KMS-11 (cell line): Measurements from ENCODE around the gene MYH14.

Experiments used
- H2AFZ ChIP-seq: fragments of 200-600 bp; sonication (generic); 2 replicates; pipeline ENCODE4 v1.6.1; 2016; ENCODE audit warnings: antibody characterized with exemption, mixed run types, low read depth
- H3K27ac ChIP-seq: fragments of 200-600 bp; sonication (generic); 2 replicates; pipeline ENCODE4 v1.6.1; 2016; ENCODE audit warnings: mild to moderate bottlenecking, mixed run types
- H3K27me3 ChIP-seq: fragments of 200-600 bp; sonication (generic); 2 replicates; pipeline ENCODE4 v1.6.1; 2017; ENCODE audit warnings: mild to moderate bottlenecking, low read depth, mixed run types, moderate library complexity; ENCODE audit not compliant: insufficient read depth
- H3K36me3 ChIP-seq: fragments of 200-600 bp; sonication (generic); 2 replicates; pipeline ENCODE4 v1.6.1; 2017; ENCODE audit warnings: mild to moderate bottlenecking, mixed run types; ENCODE audit not compliant: insufficient read depth
- H3K4me1 ChIP-seq: fragments of 200-600 bp; sonication (generic); 2 replicates; pipeline ENCODE4 v1.6.1; 2016; ENCODE audit warnings: mild to moderate bottlenecking, low read depth, mixed run types; ENCODE audit not compliant: poor library complexity, severe bottlenecking
- H3K4me2 ChIP-seq: fragments of 200-600 bp; sonication (generic); 2 replicates; pipeline ENCODE4 v1.7.0; 2016; ENCODE audit warnings: mild to moderate bottlenecking, mixed run types
- H3K4me3 ChIP-seq: fragments of 200-600 bp; sonication (generic); IDR thresholded peaks from 2 replicates; pipeline ENCODE4 v1.6.1; 2017; ENCODE audit warnings: low read depth, low read length, mixed read lengths; ENCODE audit not compliant: insufficient read depth
- H3K79me2 ChIP-seq: fragments of 200-600 bp; sonication (generic); 2 replicates; pipeline ENCODE4 v1.6.1; 2016; ENCODE audit warnings: low read depth, mixed run types; ENCODE audit not compliant: insufficient read depth
- H3K9ac ChIP-seq: fragments of 200-600 bp; sonication (generic); 2 replicates; pipeline ENCODE4 v1.6.1; 2016; ENCODE audit warnings: mild to moderate bottlenecking, mixed run types
- H4K20me1 ChIP-seq: fragments of 200-600 bp; sonication (generic); 2 replicates; pipeline ENCODE4 v1.6.1; 2016; ENCODE audit warnings: mild to moderate bottlenecking, mixed run types; ENCODE audit not compliant: insufficient read depth
- TF ChIP-seq, protein P1 (sequence below): fragments of 200-600 bp; sonication (generic); conservative IDR thresholded peaks from 2 replicates; pipeline ENCODE4 v1.6.1; 2017; ENCODE audit warnings: low read depth, mild to moderate bottlenecking, antibody characterized with exemption, low read length, moderate library complexity, mixed read lengths

Gene MYH14

DNA sequence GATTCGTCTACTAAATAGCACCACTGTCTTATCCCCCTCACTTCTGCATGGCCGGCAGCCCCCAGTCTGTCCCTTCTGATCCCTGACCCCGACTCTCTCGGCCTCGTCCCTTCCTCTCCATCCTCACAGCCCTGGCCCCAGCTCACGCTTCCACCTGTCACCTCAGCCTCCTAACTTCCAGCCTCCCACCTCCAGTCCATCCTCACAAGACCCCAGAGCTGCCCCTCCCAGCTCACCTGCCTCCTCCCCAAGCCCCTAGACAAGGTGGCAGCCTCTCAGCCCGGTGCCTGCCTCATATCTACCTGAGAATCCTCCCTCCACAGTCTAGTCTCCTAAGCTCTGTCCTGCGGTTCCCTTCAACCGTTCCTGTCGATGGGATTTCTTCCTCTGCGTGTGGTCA, 115.7 kb downstream of the MYH14 start:
- Histone ChIP-seq H4K20me1 (no peaks in the 10 kb centered on the region), H3K9ac (no peak overlapping the region), H3K27ac (no peak overlapping the region), H3K27me3 (peaks cover 43% of the 10 kb centered on the region), H3K36me3 (no peaks in the 10 kb centered on the region), H3K79me2 (no peaks in the 10 kb centered on the region), H2AFZ (no peak overlapping the region), H3K4me1 (no peaks in the 10 kb centered on the region), H3K4me2 (no peak overlapping the region), H3K4me3 (no peak overlapping the region)
- TF ChIP-seq, protein P1, sequence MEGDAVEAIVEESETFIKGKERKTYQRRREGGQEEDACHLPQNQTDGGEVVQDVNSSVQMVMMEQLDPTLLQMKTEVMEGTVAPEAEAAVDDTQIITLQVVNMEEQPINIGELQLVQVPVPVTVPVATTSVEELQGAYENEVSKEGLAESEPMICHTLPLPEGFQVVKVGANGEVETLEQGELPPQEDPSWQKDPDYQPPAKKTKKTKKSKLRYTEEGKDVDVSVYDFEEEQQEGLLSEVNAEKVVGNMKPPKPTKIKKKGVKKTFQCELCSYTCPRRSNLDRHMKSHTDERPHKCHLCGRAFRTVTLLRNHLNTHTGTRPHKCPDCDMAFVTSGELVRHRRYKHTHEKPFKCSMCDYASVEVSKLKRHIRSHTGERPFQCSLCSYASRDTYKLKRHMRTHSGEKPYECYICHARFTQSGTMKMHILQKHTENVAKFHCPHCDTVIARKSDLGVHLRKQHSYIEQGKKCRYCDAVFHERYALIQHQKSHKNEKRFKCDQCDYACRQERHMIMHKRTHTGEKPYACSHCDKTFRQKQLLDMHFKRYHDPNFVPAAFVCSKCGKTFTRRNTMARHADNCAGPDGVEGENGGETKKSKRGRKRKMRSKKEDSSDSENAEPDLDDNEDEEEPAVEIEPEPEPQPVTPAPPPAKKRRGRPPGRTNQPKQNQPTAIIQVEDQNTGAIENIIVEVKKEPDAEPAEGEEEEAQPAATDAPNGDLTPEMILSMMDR: no peak

DNA sequence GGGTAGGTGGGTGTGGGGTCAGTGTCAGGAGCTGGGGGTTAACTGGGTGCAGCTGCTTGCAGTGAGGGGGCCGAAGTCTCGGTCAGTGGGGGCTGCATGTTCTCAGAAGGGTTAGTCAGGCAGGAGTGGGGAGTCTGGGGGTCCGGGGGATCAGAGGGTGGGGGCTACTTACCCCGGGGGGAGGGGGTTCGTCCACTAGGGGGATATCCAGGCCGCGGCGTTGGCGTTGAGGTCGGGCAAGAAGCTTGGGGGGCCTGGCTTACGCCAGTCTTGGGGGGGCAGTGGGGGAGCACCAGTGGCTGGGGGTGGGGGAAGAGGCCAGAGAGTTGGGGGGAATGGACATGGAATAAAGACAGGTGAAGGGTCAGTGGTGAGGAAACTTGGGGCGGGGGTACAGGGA, 116.6 kb downstream of the MYH14 start:
- Histone ChIP-seq H3K79me2 (no peaks in the 10 kb centered on the region), H3K36me3 (no peaks in the 10 kb centered on the region), H3K27me3 (peaks cover 44% of the 10 kb centered on the region), H3K27ac (no peak overlapping the region), H3K4me3 (no peak overlapping the region), H3K4me2 (no peak overlapping the region), H2AFZ (no peak overlapping the region), H4K20me1 (no peaks in the 10 kb centered on the region), H3K9ac (no peak overlapping the region), H3K4me1 (no peaks in the 10 kb centered on the region)
- TF ChIP-seq, protein P1: no peak

DNA sequence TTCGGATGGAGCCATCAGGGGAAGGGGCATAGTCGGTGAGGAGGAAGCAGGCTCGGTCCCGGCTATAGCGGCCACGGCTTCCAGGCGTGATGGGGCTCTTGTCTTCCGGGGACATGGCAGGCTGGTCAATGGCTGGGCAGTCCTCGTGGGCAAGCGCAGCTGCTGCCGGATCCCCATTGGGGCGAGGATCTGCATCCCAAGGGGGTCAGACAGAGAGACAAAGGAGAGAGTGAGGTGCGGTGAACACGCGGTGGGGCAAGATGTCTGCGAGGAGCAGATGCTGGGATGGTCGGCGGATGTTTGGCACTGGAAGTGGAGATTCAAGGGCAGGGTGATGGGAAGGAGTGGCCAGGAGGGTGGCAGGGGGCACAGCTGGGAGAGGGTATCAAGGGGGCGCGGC, 117.2 kb downstream of the MYH14 start:
- TF ChIP-seq, protein P1: no peak
- Histone ChIP-seq H2AFZ (no peak overlapping the region), H3K36me3 (no peaks in the 10 kb centered on the region)

DNA sequence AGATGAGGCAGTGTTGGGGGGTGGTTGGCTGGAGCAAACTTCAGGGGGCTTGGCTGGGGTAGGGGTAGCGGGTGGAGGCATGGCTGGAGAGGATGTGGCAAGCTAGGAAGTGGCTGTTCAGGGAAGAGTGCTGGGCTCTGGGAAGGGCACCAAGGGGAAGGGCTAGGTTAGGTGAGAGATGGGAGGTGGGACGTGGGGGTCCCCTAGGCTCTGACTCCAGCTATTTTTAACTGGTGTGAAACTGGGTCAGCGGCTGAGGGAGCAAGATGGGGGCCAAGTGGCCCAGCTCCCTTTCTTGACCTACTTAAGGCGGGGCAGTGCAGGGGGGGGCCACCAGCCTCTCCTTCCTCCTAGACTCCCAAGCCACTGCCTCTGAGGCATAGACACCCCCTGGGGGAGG, 118.4 kb downstream of the MYH14 start:
- Histone ChIP-seq H3K9ac (no peak overlapping the region), H3K27me3 (peaks cover 42% of the 10 kb centered on the region), H3K4me3 (no peak overlapping the region), H3K27ac (no peak overlapping the region), H3K4me2 (no peak overlapping the region), H2AFZ (no peak overlapping the region), H3K4me1 (no peaks in the 10 kb centered on the region), H3K36me3 (no peaks in the 10 kb centered on the region), H4K20me1 (no peaks in the 10 kb centered on the region), H3K79me2 (no peaks in the 10 kb centered on the region)
- TF ChIP-seq, protein P1: no peak

More for the DNA sequence above, 117.2 kb downstream of the MYH14 start:
- Histone ChIP-seq H3K27ac (no peak overlapping the region), H3K9ac (no peak overlapping the region), H3K27me3 (peaks cover 42% of the 10 kb centered on the region), H3K79me2 (no peaks in the 10 kb centered on the region), H4K20me1 (no peaks in the 10 kb centered on the region), H3K4me1 (no peaks in the 10 kb centered on the region), H3K4me2 (no peak overlapping the region), H3K4me3 (no peak overlapping the region)
